GM19468 (cell line): Measurements from ENCODE around the gene XAF1.
"Not testable (repeated sequence)": the region's sequence is repeated elsewhere in the genome, so short reads cannot be mapped to it uniquely, and the experiment has no call there.

Source experiments
- ATAC-seq: cut with Tn5 transposase; IDR thresholded peaks from one replicate; pipeline ENCODE4 v1.9.1; 2021; ENCODE audit warnings: mild to moderate bottlenecking, moderate library complexity, moderate number of reproducible peaks; ENCODE audit not compliant: unreplicated experiment; ENCODE audit errors: extremely low read depth

XAF1 gene

GRCh38 chr17:6796017-6796886 is 40.4 kb downstream of the XAF1 start:
- ATAC-seq: no peak

GRCh38 chr17:6796887-6797490 is 41.1 kb downstream of the XAF1 start:
- no peak for ATAC-seq

DNA sequence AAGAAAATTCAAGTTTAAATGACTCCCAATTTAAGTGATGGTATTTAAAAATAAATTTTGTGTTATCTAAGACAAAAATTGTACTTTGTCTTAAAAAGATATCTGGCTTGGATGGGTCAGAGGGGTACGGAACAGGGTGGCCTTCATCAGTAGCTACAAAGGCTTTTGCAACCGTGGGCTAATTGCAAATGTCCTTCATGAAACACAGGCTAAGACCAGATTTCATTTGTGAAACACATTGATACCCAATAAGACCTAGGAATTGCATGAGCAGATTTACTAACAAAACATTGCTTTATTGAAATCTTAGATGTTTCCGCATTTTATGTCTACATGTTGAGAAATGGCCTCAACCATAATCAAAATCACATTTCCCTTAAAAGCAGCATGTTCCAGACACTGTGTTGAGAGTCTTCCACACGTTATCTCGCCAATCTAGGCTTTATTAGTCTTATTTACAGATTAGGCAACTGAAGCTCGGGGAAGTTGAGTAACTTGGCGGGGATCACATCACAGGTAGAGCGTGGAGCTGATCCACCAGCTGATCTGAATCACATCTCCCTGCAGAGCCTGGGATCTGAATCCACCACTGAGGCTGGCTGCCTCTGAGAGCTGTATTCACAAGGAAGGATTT is 42.0 kb downstream of the XAF1 start:
- ATAC-seq: no peak

GRCh38 chr17:6799738-6800137 is 43.9 kb downstream of the XAF1 start:
- ATAC-seq: no peak

DNA sequence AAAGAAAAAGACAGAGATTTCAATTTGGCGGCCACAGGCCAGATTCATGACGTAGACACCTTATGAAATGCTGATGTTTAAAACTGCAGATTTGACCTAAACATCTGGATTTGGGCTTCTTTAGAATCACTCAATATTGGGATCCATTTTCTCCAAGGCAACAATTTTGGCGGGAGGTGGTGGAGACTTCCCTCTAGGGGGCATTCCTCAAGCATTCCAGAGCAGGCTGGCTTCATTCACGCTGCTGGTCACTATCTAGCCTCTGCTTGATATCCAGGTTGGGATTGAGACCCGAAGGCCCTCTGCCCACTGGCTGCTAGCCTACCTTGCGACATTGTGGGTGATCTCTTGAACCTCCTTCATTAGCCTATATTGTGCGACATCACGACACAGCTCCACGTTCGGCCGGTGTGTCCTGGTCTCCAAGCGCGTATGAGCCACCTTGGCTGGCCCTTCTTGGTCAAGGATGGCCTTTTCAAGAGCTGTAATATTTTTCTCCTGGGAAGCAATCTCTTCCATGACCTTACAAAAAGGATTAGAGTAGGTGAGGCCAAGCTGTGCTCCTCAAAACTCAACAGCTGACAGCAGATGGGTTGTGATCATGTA is 44.7 kb downstream of the XAF1 start:
- no peak for ATAC-seq

- no peak for ATAC-seq
Observed at GRCh38 chr17:6811510-6811909, 55.7 kb downstream of the XAF1 start.

DNA sequence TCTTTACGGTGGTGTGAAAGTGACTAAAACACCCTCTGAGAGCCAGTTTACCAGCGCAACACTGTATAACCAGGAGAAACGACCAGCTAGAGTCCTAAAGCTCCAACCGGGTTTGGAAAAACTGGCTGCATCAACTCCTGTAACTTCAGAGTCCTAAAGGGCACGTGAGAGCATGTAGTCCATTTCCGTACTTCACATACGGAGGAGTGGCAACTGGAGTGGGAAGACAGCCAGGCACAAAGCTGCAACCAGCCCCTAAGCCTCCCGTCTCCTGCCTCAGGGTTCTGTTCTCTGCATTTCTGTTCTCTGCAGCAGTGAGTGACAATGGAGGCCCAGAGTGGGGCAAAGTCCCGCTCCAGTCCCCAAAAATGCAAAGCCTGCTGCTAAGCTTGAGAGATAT is 56.4 kb downstream of the XAF1 start:
- ATAC-seq: no peak

DNA sequence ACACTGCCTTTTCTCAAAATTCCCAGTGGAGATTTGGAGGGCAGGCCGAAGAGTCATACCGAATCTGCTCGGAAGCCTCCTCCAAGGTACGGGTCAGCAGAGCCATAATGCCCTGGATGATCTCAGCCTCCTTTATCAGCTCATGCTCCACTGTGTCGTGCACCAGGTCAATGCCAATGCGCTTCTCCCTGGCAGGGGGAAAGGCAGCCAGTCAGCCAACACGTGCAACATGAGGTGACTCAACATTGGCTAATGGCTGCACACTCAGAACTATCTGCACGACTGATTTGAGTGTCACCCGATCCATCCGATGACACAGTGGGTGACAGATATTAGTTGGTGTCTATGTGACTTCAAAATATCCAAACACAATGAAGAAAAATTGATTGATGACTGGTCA is 59.9 kb downstream of the XAF1 start:
- ATAC-seq: no peak

DNA sequence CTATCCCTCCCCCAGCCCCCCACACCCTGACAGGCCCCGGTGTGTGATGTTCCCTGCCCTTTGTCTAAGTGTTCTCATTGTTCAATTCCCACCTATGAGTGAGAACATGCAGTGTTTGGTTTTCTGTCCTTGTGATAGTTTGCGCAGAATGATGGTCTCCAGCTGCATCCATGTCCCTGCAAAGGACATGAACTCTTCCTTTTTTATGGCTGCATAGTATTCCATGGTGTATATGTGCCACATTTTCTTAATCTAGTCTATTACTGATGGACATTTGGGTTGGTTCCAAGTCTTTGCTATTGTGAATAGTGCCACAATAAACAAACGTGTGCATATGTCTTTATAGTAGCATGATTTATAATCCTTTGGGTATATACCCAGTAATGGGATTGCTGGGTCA is 60.5 kb downstream of the XAF1 start:
- not testable (repeated sequence) for ATAC-seq

DNA sequence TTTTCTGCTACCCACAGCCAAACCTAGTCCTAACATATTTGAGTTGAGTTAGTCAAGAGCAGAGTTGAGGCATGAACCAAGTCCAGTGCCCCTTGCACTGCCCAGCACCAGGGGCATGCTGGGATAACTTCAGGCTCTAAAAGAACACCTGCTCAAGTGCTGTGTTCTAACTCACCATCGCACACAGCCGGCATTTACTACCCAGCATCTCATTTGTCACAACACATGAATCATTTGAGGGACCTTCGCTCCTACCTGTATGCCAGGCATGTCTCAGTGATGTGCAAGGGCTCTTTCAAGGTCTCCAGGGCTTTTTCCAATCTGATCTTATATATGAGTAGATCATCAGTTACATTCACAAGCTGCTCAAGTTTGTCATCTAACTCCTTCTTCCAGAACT is 63.1 kb downstream of the XAF1 start:
- ATAC-seq: no peak

- ATAC-seq: no peak
Observed at GRCh38 chr17:6823011-6823442, 67.2 kb downstream of the XAF1 start.
